Uterus (tissue), 4 donors: ENCODE data around the gene NR2C2AP. TPM values are rescaled to one million over a fixed set of nuclear protein-coding genes. Genes with fewer than 3 reads are reported as not detected.

Experiments
- DNase-seq, 2 donors: peaks; one replicate each; pipeline ENCODE4 v3.0.0-alpha.2; 2019 to 2020
- H3K27ac ChIP-seq, 2 donors: fragments of 200-600 bp; sonication (generic); 1 replicate in 1 of 2; 2 replicates in 1 of 2; pipeline ENCODE4 v1.5.1; 2016 to 2018
- H3K27me3 ChIP-seq, 2 donors: fragments of 200-600 bp; sonication (generic); one replicate each; pipeline ENCODE4 v1.5.1; 2018 to 2019; ENCODE audit warnings: control low read depth in 1 of 2
- H3K36me3 ChIP-seq, 2 donors: fragments of 200-600 bp; sonication (generic); one replicate each; pipeline ENCODE4 v1.5.1; 2019; ENCODE audit warnings: control low read depth in 1 of 2
- H3K4me1 ChIP-seq, 2 donors: fragments of 200-600 bp; sonication (generic); one replicate each; pipeline ENCODE4 v1.5.1; 2018 to 2019; ENCODE audit warnings: control low read depth in 1 of 2
- H3K4me3 ChIP-seq, 2 donors: fragments of 200-600 bp; sonication (generic); 1 replicate in 1 of 2; 2 replicates in 1 of 2; pipeline ENCODE4 v1.5.1; 2018 to 2019; ENCODE audit warnings: mild to moderate bottlenecking in 1 of 2
- H3K9me3 ChIP-seq, 2 donors: fragments of 200-600 bp; sonication (generic); one replicate each; pipeline ENCODE4 v1.5.1; 2019; ENCODE audit warnings: control low read depth in 1 of 2
- CTCF ChIP-seq, 4 experiments: fragments of 200-600 bp in 2 of 4; fragments of 450-650 bp in 2 of 4; sonication (generic) in 2 of 4; IDR thresholded peaks; one replicate each; pipeline ENCODE4 v1.5.1; 2016 to 2019; ENCODE audit warnings: antibody characterized with exemption in 4 of 4, mild to moderate bottlenecking in 2 of 4, moderate library complexity in 1 of 4
- POLR2A ChIP-seq, 2 donors: fragments of 450-650 bp; IDR thresholded peaks; one replicate each; pipeline ENCODE4 v1.6.1; 2016; ENCODE audit warnings: antibody characterized with exemption in 2 of 2, mild to moderate bottlenecking in 1 of 2, moderate library complexity in 1 of 2
- intact Hi-C: fragments of 100-400 bp; cut with DNase I; formaldehyde crosslinking; loops from one replicate; pipeline ENCODE4 v1.15.1; 2023; ENCODE audit warnings: low total_unique reads
- small RNA-seq: library from RNA; depleted of rRNA; stranded (forward); fragments of <200 nt; gene quantifications from one replicate; pipeline ENCODE3, GENCODE V24; 2016
- total RNA-seq, 4 donors: library from RNA; depleted of rRNA in 3 of 4; stranded (reverse); fragments of >200 nt in 3 of 4; gene quantifications; one replicate each; pipeline versions ENCODE4 v1.1.0 to v1.2.4, GENCODE V29; 2014 to 2023
- donor health status: DM: yes; HTN: yes; CAD: no.

Gene NR2C2AP
- total RNA-seq, 4 donors from 2014 or later = 0.77 to 16.0 (median 8.5) TPM

DNA sequence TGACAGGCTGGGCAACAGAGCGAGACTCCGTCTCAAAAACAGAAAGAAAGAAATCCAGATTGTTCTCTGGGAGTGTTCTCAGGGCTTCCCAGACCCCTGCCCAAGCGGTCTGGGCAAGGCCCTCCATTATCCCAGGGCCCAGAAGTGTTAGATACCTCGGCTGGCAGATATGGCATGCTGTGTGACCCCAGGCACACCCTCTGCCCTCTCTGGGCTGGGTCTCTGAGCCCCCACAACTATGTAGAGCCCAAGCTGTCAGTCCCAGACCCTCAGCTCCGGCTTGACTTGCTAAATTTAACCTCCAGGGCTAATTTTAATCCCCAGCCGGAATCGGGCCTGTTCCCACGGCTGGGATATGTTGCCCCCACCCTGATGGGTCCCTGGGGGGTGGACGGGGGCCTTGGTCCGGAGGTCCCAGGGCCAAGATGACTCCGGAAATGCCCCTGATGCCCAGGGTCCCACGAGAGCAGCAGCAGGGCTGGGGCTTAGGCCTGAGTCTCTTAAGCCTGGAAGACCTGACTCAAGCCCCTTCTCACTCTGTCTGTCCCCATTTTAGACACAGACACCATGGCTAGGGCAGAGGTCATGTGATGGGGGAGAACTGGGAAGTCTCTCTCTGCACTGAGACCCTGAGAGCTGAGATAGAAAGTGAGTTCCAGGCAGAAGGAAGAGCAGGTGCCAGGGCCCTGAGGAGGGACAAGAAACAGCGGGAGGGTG, 50.4 kb downstream of the NR2C2AP start:
- no peaks in the 10 kb centered on the region for H3K27me3 ChIP-seq
- no peaks in the 10 kb centered on the region for H3K4me1 ChIP-seq
- TF ChIP-seq CTCF (IDR thresholded peaks at IDR 0.05) (no peak), POLR2A (IDR thresholded peaks at IDR 0.05) (no peak)
- intact Hi-C loops = no loop called here
- no peaks in the 10 kb centered on the region for H3K36me3 ChIP-seq
- no peak for DNase-seq
- no peak overlapping the region for H3K4me3 ChIP-seq
- H3K9me3 ChIP-seq = no peaks in the 10 kb centered on the region
- H3K27ac ChIP-seq = no peak overlapping the region

DNA sequence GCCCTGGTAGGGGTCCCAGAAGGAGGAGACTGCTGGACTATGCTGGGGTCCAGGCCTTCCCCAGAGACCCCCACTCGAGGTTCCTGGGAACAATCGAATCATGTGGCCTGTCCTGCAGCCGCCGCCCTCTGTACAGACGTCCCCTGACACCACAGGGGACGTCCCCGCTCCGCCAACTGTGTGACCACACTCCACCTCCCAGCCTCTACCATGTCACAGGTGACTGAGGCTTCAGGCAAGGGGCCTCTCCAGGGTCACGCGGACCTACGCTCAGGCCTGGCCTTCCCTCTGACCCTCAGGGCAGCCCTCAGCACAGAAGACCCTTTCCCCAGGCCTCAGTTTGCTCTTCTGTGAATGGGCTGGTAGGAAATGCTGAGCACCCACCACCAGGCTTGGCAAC, 51.8 kb downstream of the NR2C2AP start:
- DNase-seq = no peak
- no peaks in the 10 kb centered on the region for H3K36me3 ChIP-seq
- TF ChIP-seq POLR2A (IDR thresholded peaks at IDR 0.05) (no peak), CTCF (IDR thresholded peaks at IDR 0.05) (no peak)

More for the DNA sequence above, 51.8 kb downstream of the NR2C2AP start:
- H3K27ac ChIP-seq = no peak overlapping the region
- no peaks in the 10 kb centered on the region for H3K9me3 ChIP-seq
- H3K27me3 ChIP-seq = no peaks in the 10 kb centered on the region
- H3K4me3 ChIP-seq = no peak overlapping the region
- H3K4me1 ChIP-seq = no peaks in the 10 kb centered on the region
- intact Hi-C loops = no loop called here

Small RNAs within 50 kb of the gene (small RNA-seq; reads per million reads assigned to genes)
- gene RNU6-1028P = not detected

Other genes with a start within 250 kb of the NR2C2AP start
- 10 to 100 TPM; 22.5 to 95.8 (median 53.7) TPM for gene SUGP2, start 169.9 kb downstream of the NR2C2AP start, total RNA-seq
- gene ARMC6, start 169.8 kb downstream of the NR2C2AP start, total RNA-seq = 10 to 100 TPM; 12.0 to 32.3 (median 15.6) TPM
- gene SLC25A42, start 139.4 kb downstream of the NR2C2AP start, total RNA-seq = 10 to 100 TPM in 1 of 4 donors, 1 to 10 TPM in 3; 2.9 to 25.7 (median 5.9) TPM
- 10 to 100 TPM in 3 of 4 donors, 1 to 10 TPM in 1; 3.5 to 33.6 (median 17.3) TPM for gene TMEM161A, start 64.9 kb downstream of the NR2C2AP start, total RNA-seq
- gene MEF2B, start 33.2 kb downstream of the NR2C2AP start, total RNA-seq = 1 to 10 TPM in 1 of 4 donors, under 1 TPM in 1, not detected in 2; 0.55 to 2.0 TPM
- gene BORCS8, start 11.3 kb downstream of the NR2C2AP start, total RNA-seq = 10 to 100 TPM in 1 of 4 donors, 1 to 10 TPM in 1, under 1 TPM in 1, not detected in 1; 0.26 to 28.4 (median 4.0) TPM
- gene RFXANK, start 11.2 kb downstream of the NR2C2AP start, total RNA-seq = 10 to 100 TPM; 24.4 to 60.2 (median 53.8) TPM
- under 1 TPM in 1 of 4 donors, not detected in 3; 0.21 TPM for gene NCAN, start 8.5 kb upstream of the NR2C2AP start, total RNA-seq
- gene TM6SF2, start 69.9 kb upstream of the NR2C2AP start, total RNA-seq = under 1 TPM in 1 of 4 donors, not detected in 3; 0.88 TPM
- 10 to 100 TPM in 2 of 4 donors, 1 to 10 TPM in 2; 9.5 to 43.6 (median 14.0) TPM for gene SUGP1, start 117.1 kb upstream of the NR2C2AP start, total RNA-seq
- 10 to 100 TPM; 32.4 to 87.6 (median 70.0) TPM for gene MAU2, start 117.4 kb upstream of the NR2C2AP start, total RNA-seq
- gene GATAD2A, start 202.3 kb upstream of the NR2C2AP start, total RNA-seq = 10 to 100 TPM in 3 of 4 donors, 1 to 10 TPM in 1; 9.7 to 65.1 (median 22.3) TPM